GM19463 (cell line): Measurements from ENCODE around the gene TBC1D19.

Experiments used
- ATAC-seq: cut with Tn5 transposase; IDR thresholded peaks from one replicate; pipeline ENCODE4 v1.9.1; 2021; ENCODE audit warnings: mild to moderate bottlenecking, moderate library complexity; ENCODE audit not compliant: unreplicated experiment

The TBC1D19 gene

DNA sequence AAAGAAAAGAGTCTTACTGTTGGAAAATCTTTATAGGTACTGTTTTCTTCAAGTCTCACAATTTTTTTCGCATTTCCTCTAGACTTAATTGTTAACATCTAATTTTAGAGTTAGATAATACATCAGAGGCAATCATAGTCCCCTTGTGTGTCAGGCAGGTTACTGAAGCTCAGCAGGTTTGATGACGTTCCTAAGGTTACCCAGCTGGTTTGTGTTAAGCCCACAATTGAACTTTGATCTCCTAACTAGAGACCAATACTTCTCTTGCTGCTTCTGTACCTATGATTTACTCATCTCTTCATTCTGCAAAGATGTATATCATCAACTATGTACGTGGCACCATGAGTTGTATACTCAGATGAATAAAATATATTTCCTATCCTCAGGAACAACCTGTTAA, 145.1 kb downstream of the TBC1D19 start:
- ATAC-seq, result no peak

DNA sequence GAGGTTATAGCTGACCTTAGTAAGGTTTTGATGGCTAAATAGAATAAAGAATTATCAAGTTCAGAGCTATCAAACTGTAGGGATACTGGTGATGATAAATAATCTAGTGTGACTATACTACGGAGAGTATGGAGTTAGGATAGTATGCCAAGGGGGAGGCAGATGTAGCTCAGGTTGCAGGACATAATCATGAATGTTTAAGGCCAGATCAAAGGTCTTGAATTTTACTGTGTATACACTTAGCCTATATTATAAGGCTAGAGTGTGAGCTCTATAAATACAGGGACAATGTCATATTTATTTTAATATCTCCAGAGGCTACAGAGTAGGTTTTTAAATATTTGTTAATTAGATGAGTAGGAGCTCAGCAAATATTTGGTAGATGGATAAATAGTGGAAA, 145.7 kb downstream of the TBC1D19 start:
- ATAC-seq, result no peak

DNA sequence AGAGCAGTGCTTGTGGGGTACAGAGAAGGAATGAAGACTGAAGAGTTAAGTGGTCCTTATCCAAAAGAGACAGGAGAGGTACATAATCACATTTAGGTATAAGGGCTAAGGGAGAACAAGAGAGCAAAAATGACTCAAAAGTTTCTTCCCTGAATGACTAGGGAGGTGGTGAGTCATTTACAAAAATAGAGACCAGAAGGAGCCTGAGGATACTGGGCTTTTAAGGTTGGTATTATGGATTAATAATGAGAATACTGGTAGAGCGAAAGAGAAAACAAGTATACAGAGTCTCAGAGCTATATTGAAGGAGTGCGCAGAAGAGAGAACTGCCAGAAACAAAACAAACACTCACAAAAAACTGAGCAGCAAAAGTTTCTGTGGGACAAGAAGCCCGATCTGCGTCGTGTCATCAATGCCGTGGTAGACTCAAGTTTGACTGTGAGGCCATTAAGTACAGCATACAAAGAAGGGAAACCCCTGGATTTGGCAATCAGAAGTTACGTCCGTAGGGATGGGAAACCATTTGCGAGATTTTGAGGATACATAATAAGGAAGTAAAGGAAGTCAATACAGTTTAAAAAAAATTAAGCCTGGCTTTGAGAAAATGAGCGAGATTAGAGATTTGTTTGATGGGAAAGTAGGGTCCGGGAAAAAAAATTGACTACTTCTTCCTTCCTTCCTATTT, 147.6 kb downstream of the TBC1D19 start:
- ATAC-seq, result peak; percentile 93

GRCh38 chr4:26732356-26732755, 148.5 kb downstream of the TBC1D19 start:
- ATAC-seq, result no peak

DNA sequence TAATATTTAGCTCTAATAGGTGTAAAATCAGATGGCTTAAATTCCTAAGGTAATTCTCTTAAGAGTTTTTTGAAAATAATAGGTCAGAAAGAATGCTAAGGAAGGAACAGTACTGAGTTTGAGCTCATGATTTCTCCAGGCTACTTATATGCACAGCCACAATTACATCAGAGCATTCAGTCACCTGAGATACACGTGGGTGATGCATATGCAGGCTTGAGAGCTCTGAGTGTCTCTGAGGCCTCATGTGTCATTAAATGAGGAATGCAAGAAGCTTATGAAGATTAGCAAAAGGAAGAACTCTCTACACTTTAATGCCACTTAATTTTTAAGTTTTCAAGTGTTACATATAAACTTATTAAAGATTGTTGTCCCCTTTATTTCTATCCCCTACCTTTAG, 152.7 kb downstream of the TBC1D19 start:
- no peak for ATAC-seq

- ATAC-seq, result no peak
Measured at GRCh38 chr4:26737385-26737784, 153.5 kb downstream of the TBC1D19 start.

- ATAC-seq, result no peak
Measured at GRCh38 chr4:26741491-26741871, 157.6 kb downstream of the TBC1D19 start.

DNA sequence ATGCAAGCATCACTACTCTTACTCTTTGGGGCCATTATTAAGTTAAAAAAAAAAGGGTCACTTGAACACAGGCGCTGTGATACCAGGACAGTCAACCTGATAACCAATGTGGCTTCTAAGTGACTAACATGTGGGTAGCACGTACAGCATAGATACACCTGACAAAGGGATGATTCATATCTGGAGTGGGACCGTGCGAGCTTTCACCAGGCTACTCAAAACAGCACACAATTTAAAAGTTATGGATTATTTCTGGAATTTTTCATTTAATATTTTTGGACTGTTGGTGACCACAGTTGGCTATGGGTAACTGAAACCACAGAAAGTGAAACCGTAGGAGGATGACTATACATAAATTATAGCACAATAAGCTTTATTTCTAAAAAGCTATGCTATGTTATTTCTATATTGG, 162.9 kb downstream of the TBC1D19 start:
- peak; percentile 100 for ATAC-seq

DNA sequence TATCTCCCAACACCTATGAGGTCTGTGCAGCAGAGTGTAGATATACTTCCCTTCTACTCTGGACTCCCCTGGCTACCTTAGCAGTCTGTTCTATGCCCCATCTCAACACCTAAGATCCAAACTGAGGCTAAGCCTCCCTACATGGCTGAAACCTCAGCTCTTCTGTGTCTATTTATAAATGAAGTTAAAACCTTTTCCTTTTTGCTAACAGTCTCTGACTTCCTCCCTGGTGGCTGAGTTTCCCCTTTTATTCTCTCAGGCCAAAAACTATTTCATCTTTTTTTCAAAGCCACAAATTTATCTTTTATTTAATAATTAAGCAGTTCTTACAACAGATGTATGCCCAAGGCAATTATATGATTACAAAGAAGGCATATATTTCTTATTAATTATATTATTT, 164.9 kb downstream of the TBC1D19 start:
- ATAC-seq, result no peak

GRCh38 chr4:26749867-26750266, 166.0 kb downstream of the TBC1D19 start:
- ATAC-seq, result no peak

DNA sequence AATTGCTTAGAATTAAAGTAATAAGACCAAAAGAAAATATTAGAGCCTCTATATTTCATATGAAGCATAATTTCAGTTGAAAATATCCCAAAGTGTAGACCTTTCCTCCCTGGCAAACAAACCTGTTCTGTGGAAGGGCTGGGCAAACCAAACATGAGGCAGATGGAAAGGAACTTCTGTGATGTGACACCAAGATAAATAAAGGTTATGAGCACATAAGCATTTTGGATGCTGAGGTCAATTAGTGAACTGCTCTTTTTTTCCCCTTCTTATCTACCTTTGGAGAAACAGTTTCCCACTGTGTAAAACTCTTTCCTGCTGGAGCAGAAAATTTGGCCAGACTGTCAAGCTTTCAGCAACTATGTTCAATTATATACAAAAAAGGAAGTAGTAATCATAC, 167.1 kb downstream of the TBC1D19 start:
- ATAC-seq, result no peak

- ATAC-seq, result peak; percentile 80
Measured at GRCh38 chr4:26751838-26752237, 168.0 kb downstream of the TBC1D19 start.

DNA sequence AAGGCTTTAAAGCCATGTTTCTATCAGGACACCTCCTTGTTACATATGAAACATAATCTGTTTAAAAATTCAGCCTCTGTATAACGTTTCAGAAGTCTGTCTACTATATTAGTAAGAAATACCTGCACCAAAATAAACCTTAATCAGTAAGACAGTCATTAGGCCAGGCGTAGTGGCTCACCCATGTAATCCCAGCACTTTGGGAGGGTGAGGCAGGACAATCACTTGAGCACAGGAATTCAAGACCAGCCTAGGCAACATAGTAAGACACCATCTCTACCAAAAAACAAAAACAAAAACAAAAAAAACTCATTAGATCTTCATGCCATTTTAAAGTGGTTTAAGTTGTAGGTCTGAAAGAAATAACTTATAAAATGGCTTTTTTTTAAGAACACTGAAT, 169.3 kb downstream of the TBC1D19 start:
- no peak for ATAC-seq

DNA sequence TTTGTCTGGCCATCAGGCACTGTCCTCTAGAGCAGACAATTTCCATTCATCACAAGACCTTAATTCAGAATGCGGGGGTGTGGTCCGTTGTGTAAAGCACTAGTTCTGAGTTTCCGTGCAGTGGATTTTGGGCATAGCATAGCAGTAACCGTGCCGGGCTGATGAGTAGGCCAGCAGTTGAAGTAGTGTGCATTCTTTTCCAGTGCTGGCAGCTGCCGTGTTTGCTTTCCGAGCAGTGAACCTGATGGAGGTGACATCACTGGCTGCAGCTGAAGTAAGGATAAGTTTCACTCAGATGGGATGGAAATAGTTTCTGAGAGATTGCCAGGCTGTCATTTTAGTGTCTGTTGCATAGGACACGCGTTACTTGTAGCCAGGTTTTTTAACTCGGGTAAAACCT, 169.7 kb downstream of the TBC1D19 start:
- ATAC-seq, result no peak

- ATAC-seq, result no peak
Measured at GRCh38 chr4:26757751-26758150, 173.9 kb downstream of the TBC1D19 start.

DNA sequence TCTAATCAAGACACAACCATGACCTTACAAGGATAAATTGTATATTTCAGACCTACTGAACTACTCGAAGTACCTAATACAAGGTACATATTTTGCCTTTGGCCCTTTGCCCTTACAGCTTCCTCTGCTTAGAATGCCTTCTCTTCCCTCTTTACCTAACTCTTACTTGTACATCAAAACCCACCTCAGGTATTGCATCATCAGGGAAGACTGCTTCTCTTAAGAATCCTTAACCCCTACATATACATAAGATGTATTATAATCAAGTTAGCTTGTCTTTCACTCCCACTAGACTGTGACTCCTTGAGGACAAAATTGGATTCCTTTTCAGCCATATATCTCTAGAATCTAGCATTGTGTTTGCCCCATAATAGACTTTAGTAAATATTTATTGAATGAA, 175.0 kb downstream of the TBC1D19 start:
- no peak for ATAC-seq

GRCh38 chr4:26762650-26763049, 178.8 kb downstream of the TBC1D19 start:
- ATAC-seq, result no peak

GRCh38 chr4:26763063-26763462, 179.2 kb downstream of the TBC1D19 start:
- ATAC-seq, result no peak

DNA sequence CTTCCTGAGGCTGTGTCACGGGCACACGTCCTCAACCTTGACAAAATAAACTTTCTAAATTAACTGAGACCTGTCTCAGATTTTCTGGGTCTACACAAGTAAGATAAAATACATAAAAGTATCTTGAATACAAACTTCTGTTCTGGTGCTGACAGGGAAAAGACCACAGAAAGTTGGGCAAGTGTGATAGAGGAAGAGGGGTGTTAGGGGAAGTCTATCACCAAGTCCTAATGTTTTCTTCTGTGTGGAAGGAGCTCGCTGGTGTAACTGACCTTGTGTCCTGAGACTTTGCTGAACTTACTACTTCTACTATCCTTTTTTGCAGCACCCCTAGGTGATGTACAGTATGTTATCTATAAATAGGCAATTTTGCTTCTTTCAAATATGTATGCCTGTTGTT, 179.8 kb downstream of the TBC1D19 start:
- no peak for ATAC-seq

DNA sequence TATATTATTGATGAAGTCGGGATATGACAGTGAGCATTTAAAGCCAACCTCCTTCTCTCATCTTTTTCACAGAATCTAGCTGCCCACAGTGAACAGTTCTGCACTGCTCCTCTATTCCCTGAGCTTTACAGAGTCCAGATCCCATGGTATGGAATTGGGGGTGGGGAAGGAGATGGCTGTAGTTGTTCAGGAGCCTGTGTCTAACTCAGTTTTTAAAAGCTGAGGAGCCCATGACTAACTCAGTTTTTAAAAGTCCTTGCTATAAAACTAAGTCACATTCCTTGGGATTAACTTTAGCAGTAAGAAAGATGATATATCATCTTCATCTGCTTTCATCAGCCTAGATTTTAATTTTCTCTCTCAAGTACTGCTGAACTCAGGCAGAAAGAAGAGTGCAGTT, 180.3 kb downstream of the TBC1D19 start:
- no peak for ATAC-seq

- ATAC-seq, result no peak
Measured at GRCh38 chr4:26765515-26765914, 181.6 kb downstream of the TBC1D19 start.

DNA sequence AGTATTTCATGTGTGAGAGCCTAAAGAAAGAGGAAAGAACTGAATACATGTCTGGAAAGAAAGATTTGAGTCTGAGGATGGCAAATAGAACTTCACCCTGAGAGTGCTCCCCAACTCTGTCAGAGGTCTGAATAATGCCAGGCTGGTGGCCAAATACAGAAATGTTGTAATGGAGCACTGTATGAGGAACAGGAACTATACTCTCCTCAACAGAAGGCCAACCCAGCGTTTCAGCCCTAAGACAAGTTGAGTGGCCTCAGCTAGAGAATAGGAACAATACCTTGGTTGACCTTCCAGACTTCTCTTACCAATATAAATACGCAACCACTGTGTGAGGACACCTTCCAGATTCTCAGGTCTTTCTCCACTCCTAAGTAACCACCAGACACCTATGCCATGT, 182.3 kb downstream of the TBC1D19 start:
- no peak for ATAC-seq

DNA sequence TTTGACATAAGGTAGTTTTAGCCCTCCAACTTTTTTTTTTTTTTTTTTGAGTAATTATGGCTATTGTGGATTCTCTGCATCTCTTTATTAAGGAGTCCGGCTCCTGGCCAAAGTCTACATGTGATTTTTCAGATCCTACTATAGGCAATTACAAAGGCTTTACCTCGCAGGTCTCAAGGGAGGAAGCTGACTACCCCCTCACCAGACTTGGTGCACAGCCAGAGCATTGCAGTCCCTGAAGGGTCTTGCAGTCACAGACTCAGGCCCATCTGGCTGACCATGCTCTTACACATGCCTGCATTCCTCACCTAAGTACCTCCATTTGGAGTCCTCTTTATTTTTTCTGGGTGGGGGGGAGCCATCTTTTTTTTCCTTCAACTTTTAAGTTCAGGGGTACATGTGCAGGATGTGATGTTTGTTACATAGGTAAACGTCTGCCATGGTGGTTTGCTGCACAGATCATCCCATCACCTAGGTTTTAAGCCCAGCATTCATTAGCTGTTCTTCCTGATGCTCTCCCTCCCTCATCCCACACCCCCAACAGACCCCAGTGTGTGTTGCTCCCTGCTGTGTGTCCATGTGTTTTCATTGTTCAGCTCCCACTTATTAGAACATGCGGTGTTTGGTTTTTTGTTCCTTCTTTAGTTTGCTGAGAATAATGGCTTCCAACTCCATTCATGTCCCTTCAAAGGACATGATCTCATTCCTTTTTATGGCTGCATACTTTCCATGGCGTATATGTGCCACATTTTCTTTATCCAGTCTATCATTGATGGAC, 188.4 kb downstream of the TBC1D19 start:
- no peak for ATAC-seq
